DND-41 (cell line): ENCODE results near the gene BBS4.

Experiments
- ATAC-seq: fragments of 200-7000 bp; cut with Tn5 transposase; 3 replicates; pipeline ENCODE4 v1.9.1; 2021; ENCODE audit warnings: low read depth; ENCODE audit not compliant: insufficient read depth
- DNase-seq: peaks from one replicate; pipeline ENCODE4 v3.0.0-alpha.2; 2020
- H2AFZ ChIP-seq: 2 replicates; pipeline ENCODE4 v1.6.0; 2012; ENCODE audit warnings: low read depth, low read length
- H3K27ac ChIP-seq: 2 replicates; pipeline ENCODE4 v1.5.1; 2012; ENCODE audit warnings: low read length, inconsistent platforms
- H3K27me3 ChIP-seq: fragments of 200-600 bp; sonication (generic); 2 replicates; pipeline ENCODE4 v1.6.0; 2012; ENCODE audit warnings: low read length, mild to moderate bottlenecking, inconsistent platforms; ENCODE audit not compliant: insufficient read depth, poor library complexity
- H3K36me3 ChIP-seq: 2 replicates; pipeline ENCODE4 v1.5.1; 2012; ENCODE audit warnings: low read length, inconsistent platforms; ENCODE audit not compliant: insufficient read depth
- H3K4me1 ChIP-seq: 2 replicates; pipeline ENCODE4 v1.5.1; 2012; ENCODE audit warnings: mild to moderate bottlenecking, low read length; ENCODE audit not compliant: insufficient read depth
- H3K4me2 ChIP-seq: 2 replicates; pipeline ENCODE4 v1.6.0; 2012; ENCODE audit warnings: mild to moderate bottlenecking, moderate library complexity, low read length, inconsistent platforms; ENCODE audit not compliant: insufficient read depth
- H3K4me3 ChIP-seq, 2 experiments: fragments of 200-600 bp in 1 of 2; shearing (Covaris generic) in 1 of 2; 2 replicates each; pipeline ENCODE4 v1.5.1; 2012 to 2016; ENCODE audit warnings: inconsistent platforms in 2 of 2, low read length in 2 of 2, mild to moderate bottlenecking in 2 of 2, low read depth in 1 of 2, moderate library complexity in 1 of 2
- H3K79me2 ChIP-seq: 2 replicates; pipeline ENCODE4 v1.6.0; 2012; ENCODE audit warnings: low read length, inconsistent platforms; ENCODE audit not compliant: insufficient read depth
- H3K9ac ChIP-seq: 2 replicates; pipeline ENCODE4 v1.6.0; 2012; ENCODE audit warnings: low read depth, mild to moderate bottlenecking, inconsistent platforms, low read length, moderate library complexity
- H3K9me3 ChIP-seq: 2 replicates; pipeline ENCODE4 v1.5.1; 2012; ENCODE audit warnings: low read length, moderate library complexity, mild to moderate bottlenecking, inconsistent platforms; ENCODE audit not compliant: insufficient read depth, severe bottlenecking
- H4K20me1 ChIP-seq: 2 replicates; pipeline ENCODE4 v1.6.0; 2012; ENCODE audit warnings: low read length; ENCODE audit not compliant: insufficient read depth
- CTCF ChIP-seq: IDR thresholded peaks from 2 replicates; pipeline ENCODE4 v1.5.1; 2012; ENCODE audit warnings: borderline replicate concordance, low read length, moderate library complexity, mild to moderate bottlenecking; ENCODE audit not compliant: poor library complexity, severe bottlenecking; ENCODE audit errors: extremely low read depth
- EZH2 ChIP-seq: IDR thresholded peaks from 3 replicates; pipeline ENCODE4 v1.6.1; 2012; ENCODE audit warnings: borderline replicate concordance, low read depth, mild to moderate bottlenecking, moderate library complexity, low read length, inconsistent platforms; ENCODE audit not compliant: severe bottlenecking

Gene BBS4

DNA sequence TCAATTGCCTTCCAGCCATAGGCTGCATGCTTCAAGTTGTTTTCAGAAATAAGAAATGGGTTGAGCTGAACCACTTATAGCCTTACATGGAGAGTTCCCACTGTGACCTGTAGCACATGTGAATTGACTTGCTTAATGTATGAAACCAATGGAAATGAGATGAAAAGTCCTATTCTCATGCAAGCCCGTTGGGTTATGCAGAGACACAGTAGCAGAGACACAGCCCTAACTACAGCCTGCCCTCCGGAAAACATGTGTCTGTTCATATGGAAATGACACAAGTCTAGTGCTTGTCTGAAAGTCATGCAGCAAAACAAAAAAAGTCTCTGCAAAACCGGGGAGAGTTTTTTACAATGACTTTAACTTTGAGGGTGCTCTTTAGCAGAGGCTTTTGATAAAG lies 14.5 kb upstream of the BBS4 start:
- no peak overlapping the region for H3K27ac ChIP-seq

GRCh38 chr15:72676838-72677237 lies 9.2 kb upstream of the BBS4 start:
- no peaks in the 10 kb centered on the region for H3K9me3 ChIP-seq
- H3K4me3 ChIP-seq: no peak overlapping the region
- H3K4me2 ChIP-seq: no peak overlapping the region
- no peak overlapping the region for H3K9ac ChIP-seq
- no peak for TF ChIP-seq CTCF
- TF ChIP-seq EZH2: no peak
- H3K27me3 ChIP-seq: peaks cover 15% of the 10 kb centered on the region
- H3K27ac ChIP-seq: no peak overlapping the region
- H3K4me1 ChIP-seq: no peaks in the 10 kb centered on the region
- DNase-seq (no peak), ATAC-seq (no peak)
- H3K36me3 ChIP-seq: no peaks in the 10 kb centered on the region
- H4K20me1 ChIP-seq: no peaks in the 10 kb centered on the region
- no peak overlapping the region for H2AFZ ChIP-seq
- no peaks in the 10 kb centered on the region for H3K79me2 ChIP-seq

More for the DNA sequence above, 14.5 kb upstream of the BBS4 start:
- H3K4me3 ChIP-seq: no peak overlapping the region
- no peak overlapping the region for H3K4me2 ChIP-seq
- H3K79me2 ChIP-seq: no peaks in the 10 kb centered on the region
- H2AFZ ChIP-seq: no peak overlapping the region
- H3K27me3 ChIP-seq: peaks cover 2% of the 10 kb centered on the region
- H3K36me3 ChIP-seq: no peaks in the 10 kb centered on the region
- no peaks in the 10 kb centered on the region for H4K20me1 ChIP-seq
- DNase-seq (no peak), ATAC-seq (no peak)
- H3K9ac ChIP-seq: no peak overlapping the region
- TF ChIP-seq EZH2 (no peak), CTCF (no peak)
- no peaks in the 10 kb centered on the region for H3K4me1 ChIP-seq
- no peaks in the 10 kb centered on the region for H3K9me3 ChIP-seq

DNA sequence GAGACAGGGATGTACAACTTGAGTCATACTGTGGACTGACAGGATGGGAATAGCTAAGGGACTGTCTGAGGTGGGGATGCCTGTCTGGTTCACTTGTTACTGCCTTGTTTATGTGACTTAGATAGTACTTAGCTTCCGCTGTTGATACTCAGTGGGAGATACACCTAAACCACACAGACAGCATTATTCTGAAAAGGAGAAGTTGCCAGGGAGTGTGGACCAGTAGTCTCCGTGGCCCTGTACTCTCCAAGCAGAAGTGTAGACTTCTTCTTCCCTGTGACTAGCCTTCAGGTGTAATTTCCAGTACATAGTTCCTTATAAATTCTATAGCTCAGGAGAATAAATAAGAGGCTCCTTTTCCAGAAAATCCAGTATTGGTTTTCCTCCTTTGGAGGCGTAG lies 5.1 kb upstream of the BBS4 start:
- Histone ChIP-seq H3K4me2 (no peak overlapping the region), H3K27me3 (peaks cover 12% of the 10 kb centered on the region), H3K9ac (no peak overlapping the region), H4K20me1 (no peaks in the 10 kb centered on the region), H3K36me3 (no peaks in the 10 kb centered on the region), H3K4me1 (peaks cover 11% of the 10 kb centered on the region), H3K79me2 (no peaks in the 10 kb centered on the region), H3K4me3 (no peak overlapping the region), H2AFZ (no peak overlapping the region), H3K27ac (no peak overlapping the region), H3K9me3 (no peaks in the 10 kb centered on the region)
- TF ChIP-seq CTCF (no peak), EZH2 (no peak)
- ATAC-seq (no peak), DNase-seq (no peak)

GRCh38 chr15:72682772-72683171 lies 3.2 kb upstream of the BBS4 start:
- Histone ChIP-seq H3K36me3 (no peaks in the 10 kb centered on the region), H3K4me1 (peaks cover 21% of the 10 kb centered on the region), H3K9ac (no peak overlapping the region), H3K4me3 (no peak overlapping the region), H3K27me3 (peaks cover 9% of the 10 kb centered on the region), H3K4me2 (no peak overlapping the region), H3K79me2 (no peaks in the 10 kb centered on the region; the same call in 1 of the 2 replicates), H3K27ac (no peak overlapping the region), H2AFZ (no peak overlapping the region), H4K20me1 (no peaks in the 10 kb centered on the region), H3K9me3 (no peaks in the 10 kb centered on the region)
- no peak for ATAC-seq
- no peak for DNase-seq
- TF ChIP-seq EZH2 (no peak), CTCF (no peak)
